NOMO-1 treated with dmso at 0.1 percent for 144 hours (cell line): ENCODE results near the gene GPR137C.

ENCODE experiments used
- DNase-seq: peaks from one replicate; lab custom pipeline; 2025; ENCODE audit not compliant: unreplicated experiment; lab: John Stamatoyannopoulos, UW

Gene GPR137C

DNA sequence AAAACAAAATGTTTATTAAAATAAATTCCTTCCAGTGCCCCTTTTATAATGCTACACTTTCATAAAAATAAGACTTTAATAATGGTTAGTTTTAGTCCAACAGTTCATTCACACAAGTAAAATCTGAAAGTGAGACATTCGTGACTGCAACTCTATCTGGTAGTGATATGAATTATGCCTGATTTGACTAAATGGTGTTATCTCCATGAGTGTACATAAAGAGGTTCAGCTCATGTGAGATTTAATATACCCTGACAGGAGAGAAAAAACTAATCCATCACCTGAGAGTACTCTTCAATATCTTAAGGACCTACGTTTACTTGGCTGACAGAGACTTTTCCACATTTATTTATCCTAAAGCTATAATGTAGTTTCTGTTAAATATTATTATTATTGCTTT, 108.7 kb downstream of the GPR137C start:
- DNase-seq: no peak

DNA sequence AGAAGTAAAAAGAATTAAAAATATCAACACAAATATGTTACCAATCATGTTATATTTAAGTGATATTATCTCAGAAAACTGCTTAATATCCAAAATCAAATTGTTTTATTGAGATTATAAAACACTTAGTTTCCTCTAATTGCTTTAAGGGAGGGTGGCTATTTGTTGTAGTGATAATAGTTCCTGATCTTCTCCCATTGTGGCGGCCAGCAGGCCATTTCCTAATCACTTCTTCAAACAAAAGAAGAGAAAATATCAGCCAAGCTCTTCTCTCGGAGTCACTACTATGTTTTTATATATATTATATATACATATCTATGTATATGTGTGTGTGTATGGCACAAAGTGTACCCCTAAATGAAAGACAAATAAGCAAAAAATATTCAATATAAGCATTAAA, 111.2 kb downstream of the GPR137C start:
- no peak for DNase-seq

DNA sequence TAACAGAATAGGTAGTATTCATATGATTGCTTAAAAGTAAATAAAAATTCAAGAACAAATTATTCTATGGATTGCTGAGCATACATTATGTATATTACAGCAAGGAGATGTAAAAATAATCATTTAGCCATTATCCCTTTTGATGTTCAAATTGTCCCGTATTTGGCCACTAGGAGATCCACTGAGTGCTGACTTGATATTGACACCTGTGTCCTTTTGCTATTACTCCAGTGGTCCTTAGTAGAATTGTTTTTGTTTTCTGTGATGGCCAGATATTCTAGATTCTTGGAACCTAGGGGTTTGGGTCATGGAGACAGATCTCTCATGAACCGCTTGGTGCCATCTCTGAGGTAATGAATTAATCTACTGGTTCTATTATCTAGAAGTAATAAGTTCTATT, 126.0 kb downstream of the GPR137C start:
- no peak for DNase-seq

DNA sequence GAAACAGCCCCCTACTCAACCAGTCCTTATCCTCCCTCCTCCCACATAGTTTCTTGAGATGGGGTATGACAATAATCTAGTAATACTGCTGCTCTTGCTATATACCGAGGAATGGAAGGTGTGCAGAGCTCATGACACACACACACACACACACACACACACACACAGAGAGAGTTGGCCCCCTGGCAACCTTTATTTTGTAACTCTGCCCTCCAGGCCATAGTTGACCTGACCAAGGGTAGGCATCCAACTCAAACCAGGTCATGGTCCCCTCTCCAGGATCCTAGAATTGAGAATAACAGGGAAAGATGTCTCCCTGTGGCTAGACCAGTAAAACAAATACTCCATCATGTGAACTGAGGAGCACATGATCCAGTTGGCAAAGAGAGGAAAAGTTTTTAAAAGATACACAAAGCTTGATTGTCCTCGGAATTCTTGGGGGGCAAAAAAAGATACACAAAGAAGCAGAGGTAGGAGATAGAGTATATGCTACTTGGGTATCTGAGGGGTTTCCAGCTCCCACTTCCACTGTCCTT, 131.4 kb downstream of the GPR137C start:
- no peak for DNase-seq

DNA sequence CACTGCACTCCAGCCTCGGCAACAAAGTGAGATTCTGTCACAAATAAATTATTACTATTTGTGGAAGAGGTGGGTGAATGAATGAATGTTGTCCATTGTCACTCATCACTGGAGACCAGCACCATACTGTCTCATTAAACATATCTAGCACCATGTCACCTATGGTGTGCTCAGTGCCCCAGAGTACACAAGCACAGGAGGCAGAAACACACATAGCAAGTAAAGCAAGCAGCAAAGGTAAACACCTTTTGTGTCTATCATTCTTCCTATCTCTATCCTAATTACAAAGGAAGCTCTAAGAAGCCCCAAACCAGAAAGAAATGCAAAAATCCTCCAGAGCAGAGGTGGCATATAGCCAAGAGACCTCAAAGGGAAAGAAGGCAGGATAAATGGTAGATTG, 133.5 kb downstream of the GPR137C start:
- DNase-seq: no peak
